ENCODE data around the gene TRPT1. TPM values are rescaled to one million over a fixed set of nuclear protein-coding genes. Genes with fewer than 3 reads are reported as not detected.

Gene TRPT1
- total and polyA plus RNA-seq, 3 experiments from 2014 or later, result 28.3 to 47.6 (median 31.5) TPM

DNA sequence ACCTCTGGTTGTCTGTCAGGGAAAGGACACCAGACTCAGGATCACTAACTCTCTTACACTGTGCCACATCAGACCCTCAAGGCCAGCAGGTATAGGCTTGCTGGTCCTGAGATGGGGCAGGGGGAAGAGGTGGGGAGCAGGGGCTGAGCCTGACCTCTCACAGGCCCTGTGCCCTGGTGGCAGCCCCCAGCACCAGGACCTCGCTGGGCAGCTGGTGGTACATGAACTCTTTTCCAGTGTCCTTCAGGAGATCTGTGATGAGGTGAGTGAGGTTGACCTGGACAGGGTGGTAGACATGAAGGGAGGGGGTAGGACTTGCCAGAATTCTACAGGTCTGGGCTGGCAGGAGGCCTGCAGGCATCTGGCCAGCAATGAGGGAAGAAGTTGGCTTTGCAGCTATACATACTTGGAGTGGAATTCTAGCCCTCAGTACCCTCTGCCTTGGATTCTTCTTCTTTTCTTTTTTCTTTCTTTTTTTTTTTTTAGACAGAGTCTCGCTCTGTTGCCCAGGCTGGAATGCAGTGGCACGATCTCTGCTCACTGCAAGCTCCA is 1.5 kb upstream of the TRPT1 start:
- peaks cover 35 to 65% (median 43%) of the 10 kb centered on the region in 3 donors for H3K4me1 Mint-ChIP-seq
- H3K9me3 ChIP-seq (ENCODE audit: low read length), result no peaks in the 10 kb centered on the region

DNA sequence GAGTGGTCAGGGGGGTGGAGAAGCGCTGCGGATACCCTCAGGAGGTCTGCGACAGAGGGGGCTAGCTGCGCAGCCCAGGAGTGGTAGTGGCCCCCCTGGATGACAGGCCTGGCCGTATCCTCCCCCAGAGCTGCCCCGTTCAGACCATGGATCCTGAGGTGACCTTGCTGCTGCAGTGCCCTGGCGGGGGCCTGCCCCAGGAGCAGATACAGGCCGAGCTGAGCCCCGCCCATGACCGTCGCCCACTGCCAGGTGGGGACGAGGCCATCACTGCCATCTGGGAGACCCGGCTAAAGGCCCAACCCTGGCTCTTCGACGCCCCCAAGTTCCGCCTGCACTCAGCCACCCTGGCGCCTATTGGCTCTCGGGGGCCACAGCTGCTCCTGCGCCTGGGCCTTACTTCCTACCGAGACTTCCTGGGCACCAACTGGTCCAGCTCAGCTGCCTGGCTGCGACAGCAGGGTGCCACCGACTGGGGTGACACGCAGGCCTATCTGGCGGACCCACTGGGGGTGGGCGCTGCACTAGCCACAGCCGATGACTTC is 593 bp upstream of the TRPT1 start:
- Mint-ChIP-seq H3K4me3 (peak overlapping the region; percentile 90 to 94 (median 92)), H3K27me3 (no peaks in the 10 kb centered on the region), H3K27ac (peak overlapping the region; percentile 79 to 96 (median 89)), H3K4me1 (peaks cover 32 to 56% (median 36%) of the 10 kb centered on the region in 3 donors), H3K9me3 (no peaks in the 10 kb centered on the region), H3K36me3 (peaks cover 0 to 18% (median 0%) of the 10 kb centered on the region in 3 donors)
- CTCF ChIA-PET, result interaction anchor here (0.8 to 12.0 kb wide), 13 partner anchors 9 to 78 kb away, joined by 3 to 143 read pairs (median 5); partner anchors contain the start of genes BAD, CATSPERZ, FERMT3 and STIP1
- POLR2A ChIA-PET, result interaction anchor here (0.5 to 6.2 kb wide), 13 partner anchors 9 to 76 kb away, joined by 3 to 69 read pairs (median 7); partner anchors contain the start of genes FERMT3, FKBP2, GPR137 and PPP1R14B
- Histone ChIP-seq H3K4me3 (ENCODE audit: low read length) (peak overlapping the region; percentile 90), H3K27ac (ENCODE audit: low read depth, low read length) (peak overlapping the region; percentile 88), H3K27me3 (ENCODE audit: insufficient read depth, low read length, poor library complexity, severe bottlenecking) (no peaks in the 10 kb centered on the region), H3K36me3 (ENCODE audit: insufficient read depth, low read length) (peaks cover 5% of the 10 kb centered on the region), H3K4me1 (ENCODE audit: insufficient read depth, low read length) (peaks cover 42% of the 10 kb centered on the region), H3K9me3 (ENCODE audit: low read length) (no peaks in the 10 kb centered on the region)
- peak; percentile 56 to 78 (median 62) for DNase-seq

More for the DNA sequence above, 1.5 kb upstream of the TRPT1 start:
- Histone ChIP-seq H3K4me1 (ENCODE audit: insufficient read depth, low read length) (peaks cover 48% of the 10 kb centered on the region), H3K27me3 (ENCODE audit: insufficient read depth, low read length, poor library complexity, severe bottlenecking) (no peaks in the 10 kb centered on the region), H3K36me3 (ENCODE audit: insufficient read depth, low read length) (peaks cover 5% of the 10 kb centered on the region), H3K27ac (ENCODE audit: low read depth, low read length) (peak overlapping the region; percentile 88), H3K4me3 (ENCODE audit: low read length) (peak overlapping the region; percentile 90)
- peak overlapping the region; percentile 90 to 94 (median 92) for H3K4me3 Mint-ChIP-seq
- H3K27me3 Mint-ChIP-seq, result no peaks in the 10 kb centered on the region
- H3K27ac Mint-ChIP-seq, result peak overlapping the region; percentile 79 to 96 (median 90)
- H3K36me3 Mint-ChIP-seq, result peaks cover 0 to 16% (median 0%) of the 10 kb centered on the region in 3 donors
- DNase-seq, result no peak
- ChIA-PET CTCF (interaction anchor here (1.2 to 12.0 kb wide), 8 partner anchors 9 to 77 kb away, joined by 4 to 143 read pairs (median 6); partner anchors contain the start of genes BAD, CATSPERZ and FERMT3), POLR2A (interaction anchor here (1.9 to 6.2 kb wide), 4 partner anchors 13 to 76 kb away, joined by 8 to 69 read pairs (median 10); partner anchors contain the start of genes FERMT3, FKBP2 and PPP1R14B)
- H3K9me3 Mint-ChIP-seq, result no peaks in the 10 kb centered on the region

DNA sequence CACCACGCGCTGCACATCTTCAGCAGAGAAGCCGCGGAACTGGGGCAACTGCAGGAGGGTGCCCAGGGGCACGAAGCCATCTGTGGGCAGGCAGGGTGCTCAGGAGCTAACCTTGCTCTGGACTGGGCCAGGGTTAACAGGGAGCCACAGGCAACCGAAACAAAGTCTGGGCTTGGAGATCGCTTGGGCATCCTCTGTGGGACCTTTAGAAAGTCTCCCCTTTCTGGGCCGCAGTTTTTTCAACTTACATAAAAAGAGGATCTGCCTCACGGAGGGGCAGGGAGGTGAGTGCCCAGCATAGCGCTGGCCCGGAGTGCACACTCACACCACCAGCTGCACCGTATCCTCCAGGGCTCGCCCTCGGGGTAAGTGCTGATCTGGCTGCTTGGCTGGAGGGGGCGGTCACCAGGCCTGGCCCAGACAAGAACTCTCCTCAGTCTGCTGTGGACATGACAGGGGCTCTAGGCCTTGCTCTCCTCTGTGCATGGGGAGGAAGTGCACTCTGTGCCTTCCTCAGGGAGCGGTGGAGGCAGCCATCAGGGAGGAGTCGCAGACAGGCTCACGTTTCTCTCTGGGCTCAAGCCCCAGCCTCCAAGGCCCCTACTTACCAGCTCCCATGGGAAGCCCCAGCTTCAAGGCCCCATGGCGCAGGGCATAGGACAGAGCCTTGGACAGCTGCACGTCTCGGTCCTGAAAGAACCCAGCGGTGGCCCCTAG is 937 bp downstream of the TRPT1 start:
- peak in 1 of 5 donors; percentile 51 for DNase-seq
- Histone ChIP-seq H3K4me3 (ENCODE audit: low read length) (peak overlapping the region; percentile 90), H3K9me3 (ENCODE audit: low read length) (no peaks in the 10 kb centered on the region), H3K36me3 (ENCODE audit: insufficient read depth, low read length) (peaks cover 16% of the 10 kb centered on the region), H3K4me1 (ENCODE audit: insufficient read depth, low read length) (peaks cover 33% of the 10 kb centered on the region), H3K27ac (ENCODE audit: low read depth, low read length) (peak overlapping the region; percentile 88), H3K27me3 (ENCODE audit: insufficient read depth, low read length, poor library complexity, severe bottlenecking) (no peaks in the 10 kb centered on the region)
- peak overlapping the region; percentile 63 to 96 (median 91) for H3K27ac Mint-ChIP-seq
- H3K9me3 Mint-ChIP-seq, result no peaks in the 10 kb centered on the region
- no peaks in the 10 kb centered on the region for H3K27me3 Mint-ChIP-seq
- peaks cover 29 to 45% (median 30%) of the 10 kb centered on the region in 3 donors for H3K4me1 Mint-ChIP-seq
- H3K4me3 Mint-ChIP-seq, result peak overlapping the region; percentile 90 to 94 (median 92)
- peaks cover 0 to 29% (median 0%) of the 10 kb centered on the region in 3 donors for H3K36me3 Mint-ChIP-seq
- ChIA-PET CTCF (interaction anchor here (0.7 to 12.0 kb wide), 6 partner anchors 10 to 79 kb away, joined by 3 to 143 read pairs (median 6); partner anchors contain the start of gene FERMT3), POLR2A (interaction anchor here (0.6 to 6.2 kb wide), 6 partner anchors 15 to 79 kb away, joined by 3 to 69 read pairs (median 8); partner anchors contain the start of genes FERMT3, FKBP2, PPP1R14B and STIP1)

DNA sequence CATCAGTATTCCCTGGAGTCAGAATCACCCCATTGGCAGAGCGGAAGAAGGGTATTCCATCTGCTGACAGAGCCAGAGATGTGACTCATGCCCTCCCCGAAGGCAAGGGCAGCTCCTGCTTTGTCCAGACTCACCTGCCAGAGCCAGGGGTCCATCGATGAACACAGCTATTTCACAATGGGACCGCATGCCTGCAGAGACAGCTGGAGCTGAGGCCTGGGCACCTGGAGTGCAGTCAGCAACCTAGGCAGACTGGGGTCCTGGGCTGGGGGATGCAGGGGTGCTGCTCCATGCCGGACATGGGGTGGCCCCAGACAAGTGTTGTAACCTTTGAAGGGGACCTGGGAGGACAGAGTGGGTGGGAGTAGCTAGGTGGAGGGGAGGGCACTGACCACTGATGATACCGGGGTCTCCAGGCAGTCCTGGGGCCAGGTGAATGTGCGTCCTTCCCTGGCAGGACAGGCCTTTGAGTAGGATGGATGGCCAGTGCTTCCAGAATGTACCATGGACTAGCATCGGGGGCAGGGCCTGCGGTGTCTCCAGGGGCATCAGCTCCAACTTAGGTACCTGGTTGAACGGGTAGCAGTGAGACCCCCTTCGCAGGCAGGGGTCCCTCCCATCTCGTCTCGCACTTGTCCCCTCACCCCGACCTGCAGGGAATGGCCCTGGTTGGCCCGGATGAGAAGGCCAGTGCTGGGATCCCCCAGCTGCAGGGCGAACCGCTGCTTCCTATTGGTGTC is 1.7 kb downstream of the TRPT1 start:
- H3K27me3 Mint-ChIP-seq, result no peaks in the 10 kb centered on the region
- no peaks in the 10 kb centered on the region for H3K27me3 ChIP-seq (ENCODE audit: insufficient read depth, low read length, poor library complexity, severe bottlenecking)
- ChIA-PET CTCF (interaction anchor here (0.6 to 12.0 kb wide), 11 partner anchors 8 to 107 kb away, joined by 3 to 143 read pairs (median 5); partner anchors contain the start of genes FERMT3 and STIP1), POLR2A (interaction anchor here (1.0 to 6.2 kb wide), 6 partner anchors 9 to 61 kb away, joined by 3 to 69 read pairs (median 4); partner anchors contain the start of genes FERMT3, GPR137, PPP1R14B and STIP1)
- H3K27ac ChIP-seq (ENCODE audit: low read depth, low read length), result no peak overlapping the region
- H3K4me3 ChIP-seq (ENCODE audit: low read length), result no peak overlapping the region
- H3K9me3 ChIP-seq (ENCODE audit: low read length), result no peaks in the 10 kb centered on the region
- H3K4me1 Mint-ChIP-seq, result peaks cover 22 to 38% (median 23%) of the 10 kb centered on the region in 3 donors
- peaks cover 24% of the 10 kb centered on the region for H3K36me3 ChIP-seq (ENCODE audit: insufficient read depth, low read length)
- H3K4me3 Mint-ChIP-seq, result peak overlapping the region in 6 of 7 donors; percentile 23 to 93 (median 91)
- peaks cover 26% of the 10 kb centered on the region for H3K4me1 ChIP-seq (ENCODE audit: insufficient read depth, low read length)
- H3K27ac Mint-ChIP-seq, result peak overlapping the region in 6 of 8 donors; percentile 34 to 77 (median 66)
- no peaks in the 10 kb centered on the region for H3K9me3 Mint-ChIP-seq
- H3K36me3 Mint-ChIP-seq, result peaks cover 0 to 36% (median 0%) of the 10 kb centered on the region in 3 donors
- DNase-seq, result peak in 1 of 5 donors; percentile 46

DNA sequence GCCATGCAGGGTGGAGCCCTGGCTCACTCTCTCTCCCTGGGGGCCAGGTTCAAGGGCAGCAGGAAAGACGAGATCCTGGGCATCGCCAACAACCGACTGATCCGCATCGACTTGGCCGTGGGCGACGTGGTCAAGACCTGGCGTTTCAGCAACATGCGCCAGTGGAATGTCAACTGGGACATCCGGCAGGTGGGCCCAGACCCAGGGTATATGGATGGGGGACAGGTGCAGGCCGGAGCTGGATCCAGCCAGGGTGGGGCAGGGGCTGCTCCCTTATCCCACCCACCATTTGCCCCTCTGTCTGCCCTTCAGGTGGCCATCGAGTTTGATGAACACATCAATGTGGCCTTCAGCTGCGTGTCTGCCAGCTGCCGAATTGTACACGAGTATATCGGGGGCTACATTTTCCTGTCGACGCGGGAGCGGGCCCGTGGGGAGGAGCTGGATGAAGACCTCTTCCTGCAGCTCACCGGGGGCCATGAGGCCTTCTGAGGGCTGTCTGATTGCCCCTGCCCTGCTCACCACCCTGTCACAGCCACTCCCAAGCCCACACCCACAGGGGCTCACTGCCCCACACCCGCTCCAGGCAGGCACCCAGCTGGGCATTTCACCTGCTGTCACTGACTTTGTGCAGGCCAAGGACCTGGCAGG is 2.9 kb downstream of the TRPT1 start:
- H3K4me1 Mint-ChIP-seq, result peaks cover 15 to 36% (median 18%) of the 10 kb centered on the region in 3 donors
- Histone ChIP-seq H3K27ac (ENCODE audit: low read depth, low read length) (no peak overlapping the region), H3K27me3 (ENCODE audit: insufficient read depth, low read length, poor library complexity, severe bottlenecking) (no peaks in the 10 kb centered on the region), H3K9me3 (ENCODE audit: low read length) (no peaks in the 10 kb centered on the region), H3K4me3 (ENCODE audit: low read length) (no peak overlapping the region), H3K4me1 (ENCODE audit: insufficient read depth, low read length) (peaks cover 20% of the 10 kb centered on the region), H3K36me3 (ENCODE audit: insufficient read depth, low read length) (peaks cover 34% of the 10 kb centered on the region)
- ChIA-PET CTCF (interaction anchor here (1.0 to 12.0 kb wide), 6 partner anchors 12 to 108 kb away, joined by 3 to 143 read pairs (median 6); partner anchors contain the start of genes FERMT3 and STIP1), POLR2A (interaction anchor here (0.6 to 6.2 kb wide), 7 partner anchors 10 to 62 kb away, joined by 3 to 69 read pairs (median 3); partner anchors contain the start of genes FERMT3, GPR137, PPP1R14B and STIP1)
- no peak for DNase-seq
- peak overlapping the region in 1 of 7 donors; percentile 44 for H3K4me3 Mint-ChIP-seq
- no peaks in the 10 kb centered on the region for H3K9me3 Mint-ChIP-seq
- no peaks in the 10 kb centered on the region for H3K27me3 Mint-ChIP-seq
- H3K27ac Mint-ChIP-seq, result peak overlapping the region in 1 of 8 donors; percentile 85
- H3K36me3 Mint-ChIP-seq, result peaks cover 0 to 47% (median 0%) of the 10 kb centered on the region in 3 donors

DNA sequence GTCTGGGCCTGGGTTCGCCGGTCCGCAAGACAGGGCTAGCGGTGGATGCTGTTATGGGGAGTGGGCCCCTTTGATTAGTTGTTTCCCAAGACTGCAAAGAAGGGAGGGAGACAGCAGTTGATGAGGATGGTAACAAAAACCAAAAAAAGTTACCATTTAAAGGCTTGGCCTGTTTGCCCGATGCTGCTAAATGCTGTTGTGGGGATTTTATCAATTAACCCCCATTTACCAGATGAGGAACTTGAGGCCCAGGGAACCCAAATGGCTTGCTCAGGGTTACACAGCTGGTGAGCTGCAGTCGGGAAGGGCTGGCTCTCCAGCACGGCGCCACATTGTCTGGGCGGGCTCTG is 3.4 kb downstream of the TRPT1 start:
- ChIA-PET POLR2A (interaction anchor here (0.6 to 6.2 kb wide), 2 partner anchors 9 to 17 kb away, joined by 3 to 69 read pairs; partner anchors contain the start of gene FERMT3), CTCF (interaction anchor here (12.0 kb wide), 1 partner anchor 16 kb away, joined by 143 read pairs; the partner anchor contains the start of gene FERMT3)
- peaks cover 11 to 34% (median 18%) of the 10 kb centered on the region in 3 donors for H3K4me1 Mint-ChIP-seq
- no peaks in the 10 kb centered on the region for H3K27me3 ChIP-seq (ENCODE audit: insufficient read depth, low read length, poor library complexity, severe bottlenecking)
- H3K27ac Mint-ChIP-seq, result peak overlapping the region in 1 of 8 donors; percentile 33
- H3K36me3 Mint-ChIP-seq, result peaks cover 0 to 49% (median 2%) of the 10 kb centered on the region in 3 donors
- no peak for DNase-seq
- H3K9me3 Mint-ChIP-seq, result no peaks in the 10 kb centered on the region
- H3K27me3 Mint-ChIP-seq, result no peaks in the 10 kb centered on the region
- H3K27ac ChIP-seq (ENCODE audit: low read depth, low read length), result no peak overlapping the region
- H3K4me1 ChIP-seq (ENCODE audit: insufficient read depth, low read length), result peaks cover 20% of the 10 kb centered on the region
- H3K9me3 ChIP-seq (ENCODE audit: low read length), result no peaks in the 10 kb centered on the region
- H3K4me3 Mint-ChIP-seq, result no peak overlapping the region
- peaks cover 34% of the 10 kb centered on the region for H3K36me3 ChIP-seq (ENCODE audit: insufficient read depth, low read length)
- no peak overlapping the region for H3K4me3 ChIP-seq (ENCODE audit: low read length)
